AG04450 (cell line): ENCODE measurements around the gene LMLN. TPM values are rescaled to one million over a fixed set of nuclear protein-coding genes. Genes with fewer than 3 reads are reported as not detected.
"Not testable (repeated sequence)": the region's sequence is repeated elsewhere in the genome, so short reads cannot be mapped to it uniquely, and the experiment has no call there.

ENCODE experiments used
- CTCF ChIA-PET: fragments of 300-600, 350-600 bp; formaldehyde crosslinking; extraction: SDS; loops from one replicate; lab custom pipeline; 2022; ENCODE audit warnings: antibody characterized with exemption, inconsistent platforms; lab: Charles Lee
- POLR2A ChIA-PET: fragments of 350-600 bp; formaldehyde crosslinking; extraction: SDS; loops from one replicate; lab custom pipeline; 2021; ENCODE audit warnings: antibody characterized with exemption, inconsistent platforms; lab: Yijun Ruan, JAX
- DNase-seq: peaks from one replicate; pipeline ENCODE4 v3.0.0-alpha.2; 2011; ENCODE audit warnings: low read depth, low spot score
- H3K27ac ChIP-seq: one replicate; pipeline ENCODE4 v1.5.1; 2012; ENCODE audit warnings: low read depth, low read length, control low read depth
- H3K27me3 ChIP-seq: one replicate; pipeline ENCODE4 v1.6.0; 2012; ENCODE audit warnings: low read length; ENCODE audit not compliant: control insufficient read depth, insufficient read depth
- H3K4me3 ChIP-seq: 2 replicates; pipeline ENCODE4 v1.5.1; 2011; ENCODE audit warnings: mild to moderate bottlenecking, low read depth, low read length, control low read depth
- H3K9me3 ChIP-seq: 2 replicates; pipeline ENCODE4 v1.5.1; 2012; ENCODE audit warnings: low read length; ENCODE audit not compliant: control insufficient read depth, insufficient read depth
- CTCF ChIP-seq: IDR thresholded peaks from 2 replicates; pipeline ENCODE4 v1.5.1; 2011; ENCODE audit warnings: low read depth, low read length, control low read depth, inconsistent platforms
- polyA plus RNA-seq: library from polyadenylated mRNA; depleted of rRNA; stranded (reverse); fragments of >200 nt; gene quantifications from 2 replicates; pipeline ENCODE4 v1.2.3, GENCODE V29; 2011

Gene LMLN
- polyA plus RNA-seq, 1 experiment: 6.4 TPM

GRCh38 chr3:198046120-198046857, 86.3 kb downstream of the LMLN start:
- H3K27ac ChIP-seq: no peak overlapping the region
- no peaks in the 10 kb centered on the region; the same call in 1 of the 2 replicates for H3K9me3 ChIP-seq
- no peak overlapping the region for H3K4me3 ChIP-seq
- POLR2A ChIA-PET: no interaction called here
- CTCF ChIA-PET: no interaction called here
- peaks cover 7% of the 10 kb centered on the region for H3K27me3 ChIP-seq
- no peak for DNase-seq
- TF ChIP-seq CTCF: no peak

GRCh38 chr3:198048445-198048844, 88.4 kb downstream of the LMLN start:
- no peaks in the 10 kb centered on the region; the same call in 1 of the 2 replicates for H3K9me3 ChIP-seq
- TF ChIP-seq CTCF: no peak
- H3K27ac ChIP-seq: no peak overlapping the region
- POLR2A ChIA-PET: no interaction called here
- H3K27me3 ChIP-seq: peaks cover 10% of the 10 kb centered on the region
- DNase-seq: no peak
- H3K4me3 ChIP-seq: no peak overlapping the region
- CTCF ChIA-PET: no interaction called here

- ChIA-PET POLR2A (no interaction called here), CTCF (interaction anchor here (0.6 kb wide), 1 partner anchor 27 kb away, joined by 3 read pairs; no protein-coding TSS in a partner anchor)
- H3K27me3 ChIP-seq: peaks cover 10% of the 10 kb centered on the region
- H3K4me3 ChIP-seq: no peak overlapping the region
- no peak for TF ChIP-seq CTCF
- DNase-seq: no peak
- H3K27ac ChIP-seq: no peak overlapping the region
- H3K9me3 ChIP-seq: no peaks in the 10 kb centered on the region; the same call in 1 of the 2 replicates
Observed at GRCh38 chr3:198051836-198052235, 91.8 kb downstream of the LMLN start.

GRCh38 chr3:198053462-198053861, 93.4 kb downstream of the LMLN start:
- H3K4me3 ChIP-seq, H3K27me3 ChIP-seq, H3K9me3 ChIP-seq, POLR2A ChIA-PET, H3K27ac ChIP-seq, CTCF ChIA-PET, DNase-seq: not testable (repeated sequence)

DNA sequence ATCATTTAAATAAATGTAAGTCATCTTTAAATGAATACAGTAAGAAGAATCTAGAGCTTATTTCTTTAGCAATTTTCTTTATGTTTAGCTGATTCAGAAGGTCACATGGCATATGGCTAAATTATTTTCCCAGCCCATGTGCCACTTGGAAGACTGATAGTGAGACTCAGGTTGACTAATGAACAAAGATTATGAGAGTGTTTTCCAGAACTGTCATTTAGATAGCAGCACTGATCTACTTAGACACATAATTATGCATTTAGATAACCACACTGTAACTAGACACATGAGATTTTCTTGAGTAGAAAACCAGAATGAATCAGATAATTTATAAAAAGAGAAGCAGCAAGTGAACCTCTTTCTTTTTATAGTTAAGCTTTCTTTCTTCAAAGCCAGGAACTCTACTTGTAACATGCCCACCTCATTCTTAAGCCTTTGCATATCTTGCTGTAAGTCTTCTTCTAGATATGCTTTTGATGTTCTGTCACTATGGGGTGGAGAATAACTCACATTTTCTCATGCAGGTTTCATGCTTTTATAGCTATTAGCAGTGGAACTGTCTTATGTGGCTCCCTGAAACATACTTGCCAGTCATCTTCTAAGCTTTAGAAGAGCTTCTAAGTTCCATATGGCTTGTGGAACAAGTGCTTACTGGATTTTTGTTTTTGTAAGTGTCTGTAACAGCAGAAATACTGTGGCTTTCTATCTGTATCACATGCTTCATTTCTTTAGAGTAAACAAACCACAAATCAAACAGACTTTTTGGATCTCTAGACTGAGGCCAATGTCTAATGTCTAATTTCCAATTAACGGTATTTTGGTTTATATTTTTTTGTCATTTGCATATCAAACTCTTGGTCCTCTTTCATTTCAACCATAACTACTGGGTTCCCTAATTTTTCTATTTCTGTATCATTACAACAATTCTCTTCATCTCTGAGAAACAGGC, 101.4 kb downstream of the LMLN start:
- ChIA-PET POLR2A (no interaction called here), CTCF (interaction anchor here (0.7 to 0.8 kb wide), 2 partner anchors 19 kb away, joined by 3 to 5 read pairs; no protein-coding TSS in a partner anchor)
- peaks cover 29% of the 10 kb centered on the region for H3K27me3 ChIP-seq
- TF ChIP-seq CTCF: no peak
- H3K9me3 ChIP-seq: no peaks in the 10 kb centered on the region
- no peak overlapping the region for H3K27ac ChIP-seq
- DNase-seq: no peak
- no peak overlapping the region for H3K4me3 ChIP-seq
